Mesothelial cell of epicardium (in vitro differentiated cells): ENCODE results near the gene GLB1L3. TPM values are rescaled to one million over a fixed set of nuclear protein-coding genes. Genes with fewer than 3 reads are reported as not detected.

Source experiments
- DNase-seq, 2 experiments: peaks; one replicate each; pipeline ENCODE4 v3.0.0; 2021; ENCODE audit warnings: low spot score in 2 of 2; ENCODE audit not compliant: unreplicated experiment in 2 of 2
- H3K27ac Mint-ChIP-seq: 2 replicates; pipeline ENCODE4 v1.8.0; 2021; ENCODE audit warnings: mixed read lengths
- H3K27me3 Mint-ChIP-seq: 2 replicates; pipeline ENCODE4 v1.8.0; 2021; ENCODE audit warnings: low read depth, mixed read lengths
- H3K36me3 Mint-ChIP-seq: 2 replicates; pipeline ENCODE4 v1.8.0; 2021; ENCODE audit warnings: mixed read lengths
- H3K4me1 Mint-ChIP-seq: 2 replicates; pipeline ENCODE4 v1.8.0; 2021; ENCODE audit warnings: mixed read lengths
- H3K4me3 Mint-ChIP-seq: 2 replicates; pipeline ENCODE4 v1.8.0; 2021; ENCODE audit warnings: mild to moderate bottlenecking, moderate library complexity, mixed read lengths
- H3K9me3 Mint-ChIP-seq: 2 replicates; pipeline ENCODE4 v1.8.0; 2021; ENCODE audit warnings: mixed read lengths
- CTCF ChIP-seq: fragments of 200-600 bp; sonication (generic); IDR thresholded peaks from one replicate; pipeline ENCODE4 v1.5.0; 2021; ENCODE audit warnings: antibody characterized with exemption; ENCODE audit not compliant: unreplicated experiment
- total RNA-seq: library from RNA; stranded (reverse); gene quantifications from 3 replicates; pipeline ENCODE4 v1.2.1, GENCODE V29; 2021

GLB1L3 gene
- total RNA-seq, 1 donor from 2014 or later = not detected

- H3K4me3 Mint-ChIP-seq = no peak overlapping the region
- no peak for TF ChIP-seq CTCF
- H3K4me1 Mint-ChIP-seq = no peaks in the 10 kb centered on the region
- no peaks in the 10 kb centered on the region for H3K36me3 Mint-ChIP-seq
- DNase-seq = no peak
- no peak overlapping the region for H3K27ac Mint-ChIP-seq
- peaks cover 1% of the 10 kb centered on the region for H3K27me3 Mint-ChIP-seq
- H3K9me3 Mint-ChIP-seq = no peaks in the 10 kb centered on the region
Measured at GRCh38 chr11:134345237-134345550, 69.0 kb downstream of the GLB1L3 start.

GRCh38 chr11:134346101-134346975, 70.2 kb downstream of the GLB1L3 start:
- Mint-ChIP-seq H3K27me3 (peaks cover 1% of the 10 kb centered on the region), H3K9me3 (no peaks in the 10 kb centered on the region), H3K27ac (no peak overlapping the region), H3K4me3 (no peak overlapping the region), H3K4me1 (no peaks in the 10 kb centered on the region), H3K36me3 (no peaks in the 10 kb centered on the region)
- no peak for TF ChIP-seq CTCF
- peak in 1 of 2 experiments; percentile 6 for DNase-seq

GRCh38 chr11:134346976-134347350, 70.8 kb downstream of the GLB1L3 start:
- TF ChIP-seq CTCF = no peak
- Mint-ChIP-seq H3K9me3 (no peaks in the 10 kb centered on the region), H3K4me3 (no peak overlapping the region), H3K36me3 (no peaks in the 10 kb centered on the region), H3K27ac (no peak overlapping the region), H3K4me1 (no peaks in the 10 kb centered on the region), H3K27me3 (peaks cover 1% of the 10 kb centered on the region)
- DNase-seq = peak in 1 of 2 experiments; percentile 20

GRCh38 chr11:134347441-134347840, 71.3 kb downstream of the GLB1L3 start:
- no peak overlapping the region for H3K4me3 Mint-ChIP-seq
- no peaks in the 10 kb centered on the region for H3K4me1 Mint-ChIP-seq
- peaks cover 1% of the 10 kb centered on the region for H3K27me3 Mint-ChIP-seq
- H3K9me3 Mint-ChIP-seq = no peaks in the 10 kb centered on the region
- TF ChIP-seq CTCF = no peak
- no peaks in the 10 kb centered on the region for H3K36me3 Mint-ChIP-seq
- DNase-seq = peak in 1 of 2 experiments; percentile 21
- no peak overlapping the region for H3K27ac Mint-ChIP-seq

- no peaks in the 10 kb centered on the region for H3K4me1 Mint-ChIP-seq
- peaks cover 7% of the 10 kb centered on the region for H3K36me3 Mint-ChIP-seq
- H3K9me3 Mint-ChIP-seq = peaks cover 9% of the 10 kb centered on the region
- no peak for TF ChIP-seq CTCF
- no peak overlapping the region for H3K4me3 Mint-ChIP-seq
- no peak overlapping the region for H3K27ac Mint-ChIP-seq
- no peak for DNase-seq
- H3K27me3 Mint-ChIP-seq = peaks cover 1% of the 10 kb centered on the region
Measured at GRCh38 chr11:134349109-134349801, 73.1 kb downstream of the GLB1L3 start.
